ENCODE data around the gene ANGPTL4. TPM values are rescaled to one million over a fixed set of nuclear protein-coding genes. Genes with fewer than 3 reads are reported as not detected.
A peak's percentile ranks its signal among the peaks of the same experiment; 100 is the strongest.

ANGPTL4 gene
- total and polyA plus RNA-seq, 9 of the 15 experiments (the other 6 are each of a cell fraction or from before 2014, with no cell fraction given) = 0.05 to 0.77 (median 0.22) TPM; not detected in 4

DNA sequence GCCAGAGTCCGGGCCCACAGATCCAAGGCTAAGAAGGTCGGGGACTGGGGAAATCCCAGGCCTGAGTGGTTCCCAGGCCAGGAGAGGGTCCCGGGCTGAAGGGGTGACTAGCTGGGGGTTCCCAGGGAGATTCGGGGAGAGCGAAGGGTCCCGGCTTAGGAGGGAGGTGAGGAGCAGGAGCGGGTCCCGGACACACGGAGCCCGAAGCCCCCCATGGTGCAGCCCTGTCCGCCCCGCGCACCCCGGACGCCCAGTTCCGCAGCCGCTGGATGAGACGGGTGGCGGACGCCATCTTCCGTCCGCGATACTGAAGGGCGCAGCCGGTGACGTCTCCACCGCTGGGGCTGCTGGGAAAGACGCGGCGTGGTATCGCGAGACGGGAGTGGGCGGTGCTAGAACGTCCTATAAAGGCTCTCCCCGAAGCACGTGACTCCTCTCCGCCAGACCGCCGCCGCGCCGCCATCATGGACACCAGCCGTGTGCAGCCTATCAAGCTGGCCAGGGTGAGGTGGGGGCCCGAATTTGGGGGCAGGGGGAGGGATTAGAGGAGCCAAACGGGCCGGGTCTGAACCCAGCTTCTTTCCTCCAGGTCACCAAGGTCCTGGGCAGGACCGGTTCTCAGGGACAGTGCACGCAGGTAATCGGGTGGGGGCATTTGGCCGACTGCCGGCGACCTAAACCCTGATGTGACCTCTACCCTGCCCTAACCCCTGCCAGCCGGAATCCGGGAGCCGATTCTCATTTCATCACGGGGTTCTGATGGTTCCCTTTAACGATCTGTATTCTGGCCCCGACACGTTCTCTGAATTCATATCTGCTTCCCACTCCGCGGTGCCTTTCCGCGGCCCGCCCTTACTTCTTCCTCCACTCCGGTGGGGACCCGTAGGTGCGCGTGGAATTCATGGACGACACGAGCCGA lies 42.6 kb upstream of the ANGPTL4 start, which contains the start of the genes NDUFA7 and RPS28 (continued):
- no peak for TF ChIP-seq ZNF707 (CRISPR knock-in tag; conservative IDR thresholded peaks at IDR 0.05)
- TF ChIP-seq SIRT6 (IDR thresholded peaks at IDR 0.05; ENCODE audit: low read depth, low read length) = no peak
- no peak for TF ChIP-seq NCOA2 (IDR thresholded peaks at IDR 0.05; ENCODE audit: partially characterized antibody in 2 of 2)
- TF ChIP-seq PHF8 (IDR thresholded peaks at IDR 0.05; ENCODE audit: borderline replicate concordance, low read length) = peak; percentile 96
- TF ChIP-seq, protein P1, sequence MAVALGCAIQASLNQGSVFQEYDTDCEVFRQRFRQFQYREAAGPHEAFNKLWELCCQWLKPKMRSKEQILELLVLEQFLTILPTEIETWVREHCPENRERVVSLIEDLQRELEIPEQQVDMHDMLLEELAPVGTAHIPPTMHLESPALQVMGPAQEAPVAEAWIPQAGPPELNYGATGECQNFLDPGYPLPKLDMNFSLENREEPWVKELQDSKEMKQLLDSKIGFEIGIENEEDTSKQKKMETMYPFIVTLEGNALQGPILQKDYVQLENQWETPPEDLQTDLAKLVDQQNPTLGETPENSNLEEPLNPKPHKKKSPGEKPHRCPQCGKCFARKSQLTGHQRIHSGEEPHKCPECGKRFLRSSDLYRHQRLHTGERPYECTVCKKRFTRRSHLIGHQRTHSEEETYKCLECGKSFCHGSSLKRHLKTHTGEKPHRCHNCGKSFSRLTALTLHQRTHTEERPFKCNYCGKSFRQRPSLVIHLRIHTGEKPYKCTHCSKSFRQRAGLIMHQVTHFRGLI (CRISPR knock-in tag; IDR thresholded peaks at IDR 0.05) = no peak
- TF ChIP-seq E2F3 (CRISPR knock-in tag; IDR thresholded peaks at IDR 0.05) = no peak
- TF ChIP-seq E4F1 (CRISPR knock-in tag; IDR thresholded peaks at IDR 0.05; ENCODE audit: borderline replicate concordance) = no peak
- peak; percentile 68 for TF ChIP-seq RNF2 (IDR thresholded peaks at IDR 0.05)
- peak; percentile 20; the same call in 1 of the 2 replicates for TF ChIP-seq ATF6 (CRISPR knock-in tag; IDR thresholded peaks at IDR 0.05)
- no peak for TF ChIP-seq RBM34 (IDR thresholded peaks at IDR 0.05; ENCODE audit: borderline replicate concordance, insufficient read depth, low read length)
- TF ChIP-seq, protein P2, sequence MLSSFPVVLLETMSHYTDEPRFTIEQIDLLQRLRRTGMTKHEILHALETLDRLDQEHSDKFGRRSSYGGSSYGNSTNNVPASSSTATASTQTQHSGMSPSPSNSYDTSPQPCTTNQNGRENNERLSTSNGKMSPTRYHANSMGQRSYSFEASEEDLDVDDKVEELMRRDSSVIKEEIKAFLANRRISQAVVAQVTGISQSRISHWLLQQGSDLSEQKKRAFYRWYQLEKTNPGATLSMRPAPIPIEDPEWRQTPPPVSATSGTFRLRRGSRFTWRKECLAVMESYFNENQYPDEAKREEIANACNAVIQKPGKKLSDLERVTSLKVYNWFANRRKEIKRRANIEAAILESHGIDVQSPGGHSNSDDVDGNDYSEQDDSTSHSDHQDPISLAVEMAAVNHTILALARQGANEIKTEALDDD (IDR thresholded peaks at IDR 0.05) = peak; percentile 65; the same call in 1 of the 2 replicates
- peak; percentile 86 for TF ChIP-seq HCFC1 (IDR thresholded peaks at IDR 0.05; ENCODE audit: low read depth, low read length)
- peak; percentile 99 for TF ChIP-seq PHF20 (IDR thresholded peaks at IDR 0.05; ENCODE audit: partially characterized antibody)
- peak; percentile 73; the same call in 1 of the 2 replicates for TF ChIP-seq VEZF1 (CRISPR knock-in tag; IDR thresholded peaks at IDR 0.05)
- TF ChIP-seq MYC (IDR thresholded peaks at IDR 0.05; ENCODE audit: low read depth, low read length) = peak; percentile 97
- TF ChIP-seq MYC (CRISPR knock-in tag; IDR thresholded peaks at IDR 0.05; ENCODE audit: borderline replicate concordance, low read depth) = no peak
- no peak for TF ChIP-seq ZNF436 (CRISPR knock-in tag; IDR thresholded peaks at IDR 0.05)
- TF ChIP-seq CTBP1 (IDR thresholded peaks at IDR 0.05; ENCODE audit: borderline replicate concordance) = peak; percentile 58; the same call in 1 of the 2 replicates
